ENCODE results near the gene ZNF319.

Gene ZNF319

GRCh38 chr16:57949595-57950238, 50.8 kb downstream of the ZNF319 start:
- DNase-seq (ENCODE audit: low spot score): no peak
- no peak for TF ChIP-seq CTCF (IDR thresholded peaks at IDR 0.05; ENCODE audit: extremely low read depth, missing control alignments)

- no peak for DNase-seq (ENCODE audit: low spot score)
- TF ChIP-seq CTCF (IDR thresholded peaks at IDR 0.05; ENCODE audit: extremely low read depth, missing control alignments): no peak
Observed at GRCh38 chr16:57949013-57949412, 51.5 kb downstream of the ZNF319 start.

- TF ChIP-seq CTCF (IDR thresholded peaks at IDR 0.05; ENCODE audit: extremely low read depth, missing control alignments): no peak
- DNase-seq (ENCODE audit: low spot score): no peak
Observed at GRCh38 chr16:57948027-57948426, 52.4 kb downstream of the ZNF319 start.

- TF ChIP-seq CTCF (IDR thresholded peaks at IDR 0.05; ENCODE audit: extremely low read depth, missing control alignments): no peak
- DNase-seq (ENCODE audit: low spot score): no peak
Observed at GRCh38 chr16:57947261-57947660, 53.2 kb downstream of the ZNF319 start.

GRCh38 chr16:57946181-57946801, 54.2 kb downstream of the ZNF319 start:
- TF ChIP-seq CTCF (IDR thresholded peaks at IDR 0.05; ENCODE audit: extremely low read depth, missing control alignments): no peak
- no peak for DNase-seq (ENCODE audit: low spot score)

GRCh38 chr16:57945740-57946138, 54.7 kb downstream of the ZNF319 start:
- DNase-seq (ENCODE audit: low spot score): no peak
- TF ChIP-seq CTCF (IDR thresholded peaks at IDR 0.05; ENCODE audit: extremely low read depth, missing control alignments): no peak

GRCh38 chr16:57944970-57945739, 55.3 kb downstream of the ZNF319 start:
- TF ChIP-seq CTCF (IDR thresholded peaks at IDR 0.05; ENCODE audit: extremely low read depth, missing control alignments): no peak

More at GRCh38 chr16:57944970-57945739, 55.3 kb downstream of the ZNF319 start:
- DNase-seq (ENCODE audit: low spot score): no peak
